Measurements from ENCODE around the gene CGNL1. TPM values are rescaled to one million over a fixed set of nuclear protein-coding genes. Genes with fewer than 3 reads are reported as not detected.
A peak's percentile ranks its signal among the peaks of the same experiment; 100 is the strongest.

CGNL1 gene
- total and polyA plus RNA-seq, 8 donors: 7.3 to 35.8 (median 24.2) TPM

DNA sequence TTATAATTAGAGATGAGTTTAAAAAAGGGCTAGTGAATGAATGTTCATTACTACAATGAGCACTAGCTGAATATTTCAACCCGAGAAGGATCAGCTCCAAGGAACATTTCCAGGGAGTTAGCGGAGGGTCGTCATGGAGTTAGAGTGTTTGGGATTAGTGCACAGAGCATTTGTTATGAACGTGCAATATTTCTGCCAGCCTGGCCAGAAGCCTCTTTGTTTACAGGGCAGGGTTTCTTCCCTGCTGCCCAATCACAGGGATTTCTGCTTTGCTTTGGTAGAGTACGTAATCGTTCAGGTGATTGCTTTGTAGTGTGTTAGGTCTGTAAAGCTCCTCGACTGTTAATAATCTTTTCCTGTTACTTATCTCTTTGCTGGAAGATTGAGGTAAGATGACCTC lies 5.9 kb downstream of the CGNL1 start:
- intact Hi-C loops (cut with DNase I): no loop called here
- peaks cover 23 to 50% (median 38%) of the 10 kb centered on the region in 3 donors for H3K4me1 ChIP-seq
- peak overlapping the region in 1 of 4 donors; percentile 10 for H3K4me3 ChIP-seq
- ATAC-seq: peak; percentile 79 to 89 (median 85)
- H3K27me3 ChIP-seq: no peaks in the 10 kb centered on the region
- DNase-seq: peak in 4 of 6 donors; percentile 45 to 54 (median 50)
- no peaks in the 10 kb centered on the region for H3K9me3 ChIP-seq
- WGBS, 2 donors: 12 to 18% methylated on average over 7 of the region's 7 CpGs
- H3K36me3 ChIP-seq: no peaks in the 10 kb centered on the region
- H3K27ac ChIP-seq: peak overlapping the region; percentile 19 to 73 (median 66)
- no peak for FAIRE-seq
- TF ChIP-seq, protein P1, sequence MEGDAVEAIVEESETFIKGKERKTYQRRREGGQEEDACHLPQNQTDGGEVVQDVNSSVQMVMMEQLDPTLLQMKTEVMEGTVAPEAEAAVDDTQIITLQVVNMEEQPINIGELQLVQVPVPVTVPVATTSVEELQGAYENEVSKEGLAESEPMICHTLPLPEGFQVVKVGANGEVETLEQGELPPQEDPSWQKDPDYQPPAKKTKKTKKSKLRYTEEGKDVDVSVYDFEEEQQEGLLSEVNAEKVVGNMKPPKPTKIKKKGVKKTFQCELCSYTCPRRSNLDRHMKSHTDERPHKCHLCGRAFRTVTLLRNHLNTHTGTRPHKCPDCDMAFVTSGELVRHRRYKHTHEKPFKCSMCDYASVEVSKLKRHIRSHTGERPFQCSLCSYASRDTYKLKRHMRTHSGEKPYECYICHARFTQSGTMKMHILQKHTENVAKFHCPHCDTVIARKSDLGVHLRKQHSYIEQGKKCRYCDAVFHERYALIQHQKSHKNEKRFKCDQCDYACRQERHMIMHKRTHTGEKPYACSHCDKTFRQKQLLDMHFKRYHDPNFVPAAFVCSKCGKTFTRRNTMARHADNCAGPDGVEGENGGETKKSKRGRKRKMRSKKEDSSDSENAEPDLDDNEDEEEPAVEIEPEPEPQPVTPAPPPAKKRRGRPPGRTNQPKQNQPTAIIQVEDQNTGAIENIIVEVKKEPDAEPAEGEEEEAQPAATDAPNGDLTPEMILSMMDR (IDR thresholded peaks at IDR 0.05): no peak

DNA sequence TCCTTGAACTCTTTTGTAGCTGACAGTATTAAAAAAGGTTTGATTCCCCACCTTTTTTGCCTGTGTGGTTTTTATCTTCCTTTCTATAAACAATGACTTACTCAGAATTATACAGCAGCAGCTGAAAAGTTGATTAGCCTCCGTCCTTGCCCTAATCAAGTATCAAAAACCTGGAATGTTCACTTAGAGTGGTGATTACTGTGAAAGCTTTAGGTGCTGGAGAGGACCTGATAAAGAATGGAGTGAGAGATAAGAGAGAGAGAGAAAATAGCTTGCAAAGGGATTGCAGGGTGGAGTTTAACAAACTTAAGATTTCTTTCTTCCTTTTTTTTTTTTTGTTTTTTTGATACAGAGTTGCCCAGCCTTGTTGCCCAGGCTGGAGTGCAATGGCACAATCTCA lies 6.7 kb downstream of the CGNL1 start:
- 19 to 25% methylated on average over 1 of the region's 1 CpG for WGBS, 2 donors
- DNase-seq: no peak

DNA sequence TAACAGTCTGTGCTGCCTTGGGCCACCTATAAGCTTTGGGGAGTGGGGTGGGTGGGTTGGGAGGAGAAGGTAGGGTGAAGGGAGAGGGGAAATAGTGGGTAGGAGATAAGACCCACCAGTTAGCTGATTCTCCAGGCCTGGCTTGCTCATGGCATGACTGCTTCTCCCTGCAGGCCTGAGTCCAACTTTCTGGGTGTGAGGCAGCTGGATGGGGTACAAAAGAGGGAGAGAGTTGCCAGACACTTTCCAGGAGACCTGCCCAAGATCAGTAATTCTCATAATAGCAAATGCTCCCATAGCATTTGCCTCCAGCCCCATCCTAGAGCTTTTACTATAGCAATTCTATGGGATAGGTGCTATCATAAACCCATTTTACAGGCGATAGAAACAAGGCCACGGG lies 7.7 kb downstream of the CGNL1 start:
- DNase-seq: no peak
- Histone ChIP-seq H3K9me3 (no peaks in the 10 kb centered on the region), H3K4me1 (peaks cover 38 to 54% (median 39%) of the 10 kb centered on the region in 3 donors), H3K36me3 (no peaks in the 10 kb centered on the region), H3K4me3 (no peak overlapping the region), H3K27ac (no peak overlapping the region), H3K27me3 (no peaks in the 10 kb centered on the region)
- ATAC-seq: peak in 1 of 4 donors; percentile 16
- intact Hi-C loops (cut with DNase I): no loop called here
- TF ChIP-seq, protein P1 (IDR thresholded peaks at IDR 0.05): no peak
- no peak for FAIRE-seq
- 46 to 55% methylated on average over 2 of the region's 2 CpGs for WGBS, 2 donors

More for the DNA sequence above, 6.7 kb downstream of the CGNL1 start:
- Histone ChIP-seq H3K4me1 (peaks cover 31 to 52% (median 38%) of the 10 kb centered on the region in 3 donors), H3K36me3 (no peaks in the 10 kb centered on the region), H3K27me3 (no peaks in the 10 kb centered on the region), H3K9me3 (no peaks in the 10 kb centered on the region), H3K4me3 (no peak overlapping the region), H3K27ac (peak overlapping the region; percentile 19 to 73 (median 66))
- FAIRE-seq (no peak), ATAC-seq (peak in 3 of 4 donors; percentile 18 to 47 (median 22))
- intact Hi-C loops (cut with DNase I): no loop called here
- TF ChIP-seq, protein P1 (IDR thresholded peaks at IDR 0.05): no peak

DNA sequence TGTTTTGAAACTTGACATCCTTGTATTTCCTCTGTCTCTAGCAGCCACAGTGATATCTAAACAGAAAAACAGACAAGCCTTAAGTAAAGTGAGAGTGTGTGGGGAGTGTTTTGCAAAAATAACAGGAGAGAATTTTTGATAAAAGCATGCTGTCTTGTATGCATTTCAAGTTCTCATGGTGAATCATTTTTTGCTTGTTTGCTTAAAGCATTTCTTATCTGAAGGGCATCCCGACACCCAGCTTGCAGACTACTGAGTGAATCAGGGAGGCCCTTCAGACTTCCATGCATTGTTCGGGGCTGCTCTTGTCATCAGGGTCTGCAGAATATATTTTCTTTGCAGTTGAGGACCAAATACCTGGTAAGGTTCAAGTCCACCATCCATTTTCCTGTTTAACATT lies 8.5 kb downstream of the CGNL1 start:
- Histone ChIP-seq H3K4me1 (peaks cover 38 to 47% (median 40%) of the 10 kb centered on the region in 3 donors), H3K27ac (no peak overlapping the region)
- no peak for FAIRE-seq

GRCh38 chr15:57385923-57386390 lies 9.7 kb downstream of the CGNL1 start:
- TF ChIP-seq, protein P1 (IDR thresholded peaks at IDR 0.05): no peak
- ATAC-seq: no peak
- intact Hi-C loops (cut with DNase I): no loop called here
- H3K36me3 ChIP-seq: no peaks in the 10 kb centered on the region
- DNase-seq: no peak
- H3K4me1 ChIP-seq: peaks cover 38 to 44% (median 40%) of the 10 kb centered on the region in 3 donors
- no peaks in the 10 kb centered on the region for H3K9me3 ChIP-seq
- WGBS, 2 donors: 74 to 76% methylated on average over 7 of the region's 7 CpGs
- no peak overlapping the region for H3K27ac ChIP-seq
- H3K4me3 ChIP-seq: no peak overlapping the region
- no peak for FAIRE-seq
- no peaks in the 10 kb centered on the region for H3K27me3 ChIP-seq

More for the DNA sequence above, 8.5 kb downstream of the CGNL1 start:
- no peaks in the 10 kb centered on the region for H3K36me3 ChIP-seq
- intact Hi-C loops (cut with DNase I): no loop called here
- DNase-seq (no peak), ATAC-seq (no peak)
- no peaks in the 10 kb centered on the region for H3K27me3 ChIP-seq
- no peaks in the 10 kb centered on the region for H3K9me3 ChIP-seq
- WGBS, 2 donors: 52 to 56% methylated on average over 2 of the region's 2 CpGs
- H3K4me3 ChIP-seq: no peak overlapping the region
- TF ChIP-seq, protein P1 (IDR thresholded peaks at IDR 0.05): no peak
